H1 (cell line): Measurements from ENCODE around the gene ARID5A. TPM values are rescaled to one million over a fixed set of nuclear protein-coding genes. Genes with fewer than 3 reads are reported as not detected.

ENCODE experiments used
- CTBP2 ChIP-seq: IDR thresholded peaks from 2 replicates; pipeline ENCODE4 v1.7.0; 2011; ENCODE audit warnings: borderline replicate concordance, mild to moderate bottlenecking, moderate library complexity, mixed read lengths, low read length; ENCODE audit not compliant: insufficient read depth, insufficient read length
- KDM1A ChIP-seq: fragments of 200-600, 300-600 bp; sonication (generic); IDR thresholded peaks from 2 replicates; pipeline ENCODE4 v1.7.1; 2016; ENCODE audit warnings: mild to moderate bottlenecking, low read length, borderline replicate concordance
- MAX ChIP-seq: IDR thresholded peaks from 2 replicates; pipeline ENCODE4 v1.6.1; 2012; ENCODE audit warnings: inconsistent platforms
- RAD21 ChIP-seq, 2 experiments: IDR thresholded peaks in 1 of 2; conservative IDR thresholded peaks in 1 of 2; 2 replicates each; pipeline ENCODE4 v1.6.1; 2011; ENCODE audit warnings: low read depth in 2 of 2, low read length in 2 of 2, improper control_type of control experiment in 1 of 2, inconsistent platforms in 1 of 2, mild to moderate bottlenecking in 1 of 2, moderate library complexity in 1 of 2
- polyA plus RNA-seq, 7 experiments: library from polyadenylated mRNA; depleted of rRNA in 3 of 7; stranded (reverse) in 5 of 7; unstranded in 2 of 7; fragments of >200 nt in 5 of 7; fragments of 200-250 nt in 2 of 7; gene quantifications; 1 replicate in 5 of 7; 2 replicates in 1 of 7; 4 replicates in 1 of 7; pipeline versions ENCODE4 v1.2.1 to v1.2.3, GENCODE V29; 2011 to 2013; ENCODE audit warnings: missing spikeins in 2 of 7, mixed read lengths in 2 of 7
- total RNA-seq: library from RNA; stranded (reverse); fragmentation: NEBNext Ultra II Directional; extraction: Animal tissue kit (Norgen Biotek cat#: 25700); gene quantifications from 2 replicates; pipeline ENCODE4 v1.2.1, GENCODE V29; 2021

The ARID5A gene
- total and polyA plus RNA-seq, 2 of the 8 experiments (the other 6 are each of a cell fraction or from before 2014, with no cell fraction given) = 3.3 to 5.3 TPM

- no peak for TF ChIP-seq RAD21 (IDR thresholded peaks at IDR 0.05 in 1 of 2, conservative IDR thresholded peaks at IDR 0.05 in 1 of 2; ENCODE audit: low read depth in 2 of 2, low read length in 2 of 2)
- TF ChIP-seq CTBP2 = no peak
- TF ChIP-seq MAX = no peak
- TF ChIP-seq KDM1A = no peak
- TF ChIP-seq, all 59 proteins: peak for 0
Measured at GRCh38 chr2:96501471-96501874, 35.1 kb upstream of the ARID5A start (continued).
